ENCODE results near the gene SPSB2.
A peak's percentile ranks its signal among the peaks of the same experiment; 100 is the strongest.
"Not testable (repeated sequence)": the region's sequence is repeated elsewhere in the genome, so short reads cannot be mapped to it uniquely, and the experiment has no call there.

The SPSB2 gene

GRCh38 chr12:6871052-6871957 lies 1.8 kb downstream of the SPSB2 start (continued):
- TF ChIP-seq PATZ1 (tag by site-specific recombination; IDR thresholded peaks at IDR 0.05) (peak; percentile 10), ZXDB (tag by site-specific recombination; IDR thresholded peaks at IDR 0.05) (peak; percentile 24; the same call in 1 of the 2 replicates), ZNF2 (tag by site-specific recombination; IDR thresholded peaks at IDR 0.05) (no peak), ZBTB20 (tag by site-specific recombination; IDR thresholded peaks at IDR 0.05) (peak; percentile 66), ZNF433 (tag by site-specific recombination; IDR thresholded peaks at IDR 0.05; ENCODE audit: low read depth) (no peak), BCL6B (tag by site-specific recombination; IDR thresholded peaks at IDR 0.05) (no peak), ZNF785 (tag by site-specific recombination; IDR thresholded peaks at IDR 0.05) (no peak), ZBTB17 (tag by site-specific recombination; IDR thresholded peaks at IDR 0.05) (peak; percentile 43; the same call in 1 of the 2 replicates), ZFP69B (tag by site-specific recombination; IDR thresholded peaks at IDR 0.05) (peak; percentile 17; the same call in 1 of the 2 replicates), IKZF3 (tag by site-specific recombination; IDR thresholded peaks at IDR 0.05) (0 out of 2 replicates have a peak, but pooled peaks have one; percentile 27), ZNF335 (tag by site-specific recombination; conservative IDR thresholded peaks at IDR 0.05) (no peak), KLF16 (tag by site-specific recombination; IDR thresholded peaks at IDR 0.05) (0 out of 2 replicates have a peak, but pooled peaks have one; percentile 27), ZFHX2 (tag by site-specific recombination; conservative IDR thresholded peaks at IDR 0.05) (peak; percentile 44), EGR2 (tag by site-specific recombination; IDR thresholded peaks at IDR 0.05; ENCODE audit: low read depth) (peak; percentile 13; the same call in 1 of the 2 replicates), YY2 (tag by site-specific recombination; IDR thresholded peaks at IDR 0.05) (no peak), PRDM2 (tag by site-specific recombination; IDR thresholded peaks at IDR 0.05; ENCODE audit: borderline replicate concordance) (peak; percentile 69; the same call in 1 of the 2 replicates), KLF1 (tag by site-specific recombination; IDR thresholded peaks at IDR 0.05) (peak; percentile 52; the same call in 1 of the 2 replicates), ZNF362 (tag by site-specific recombination; IDR thresholded peaks at IDR 0.05) (no peak), ZNF341 (tag by site-specific recombination; IDR thresholded peaks at IDR 0.05; ENCODE audit: low read depth) (0 out of 2 replicates have a peak, but pooled peaks have one; percentile 21), SP3 (tag by site-specific recombination; IDR thresholded peaks at IDR 0.05) (peak; percentile 78), GLIS2 (tag by site-specific recombination; IDR thresholded peaks at IDR 0.05) (peak; percentile 58), ZNF600 (tag by site-specific recombination; IDR thresholded peaks at IDR 0.05) (0 out of 2 replicates have a peak, but pooled peaks have one; percentile 32), ZNF514 (tag by site-specific recombination; IDR thresholded peaks at IDR 0.05) (no peak), MYNN (tag by site-specific recombination; IDR thresholded peaks at IDR 0.05; ENCODE audit: borderline replicate concordance) (no peak)

GRCh38 chr12:6870304-6870703 lies 2.8 kb downstream of the SPSB2 start:
- ChIA-PET CTCF (interaction anchor here (0.5 to 5.3 kb wide), 14 partner anchors 14 to 273 kb away, joined by 3 to 71 read pairs (median 6); partner anchors contain the start of genes CDCA3, MLF2 and USP5), POLR2A (interaction anchor here (1.2 to 5.4 kb wide), 7 partner anchors 10 to 74 kb away, joined by 6 to 88 read pairs (median 12); partner anchors contain the start of genes ATN1, C12orf57, CDCA3 and RNU7-1)

More at GRCh38 chr12:6870304-6870703, 2.8 kb downstream of the SPSB2 start:
- not testable (repeated sequence) for H3K4me3 ChIP-seq (ENCODE audit: low read depth, low read length); H3K9me3 ChIP-seq (ENCODE audit: control insufficient read depth, insufficient read depth, low read depth, low read length); H3K27ac ChIP-seq (ENCODE audit: extremely low read depth, low read depth, low read length); H3K4me1 ChIP-seq (ENCODE audit: control insufficient read depth, insufficient read depth, low read length)
- peaks cover 4 to 49% of the 10 kb centered on the region in 2 experiments; a peak in 2 of 3 replicates for H3K36me3 ChIP-seq (ENCODE audit: control insufficient read depth in 2 of 2, insufficient read depth in 1 of 2, low read length in 2 of 2)
